ENCODE results near the gene TTC21A. TPM values are rescaled to one million over a fixed set of nuclear protein-coding genes. Genes with fewer than 3 reads are reported as not detected.

Gene TTC21A
- polyA plus RNA-seq, 1 donor from 2014 or later: 5.5 TPM

- H3K4me3 Mint-ChIP-seq: peak overlapping the region in 2 of 4 donors; percentile 74 to 88
- peaks cover 6% of the 10 kb centered on the region for H3K36me3 Mint-ChIP-seq
- H3K27ac Mint-ChIP-seq: peak overlapping the region in 1 of 3 donors; percentile 74
- no peaks in the 10 kb centered on the region for H3K9me3 Mint-ChIP-seq
- no peaks in the 10 kb centered on the region for H3K27me3 Mint-ChIP-seq
- peaks cover 40 to 52% (median 51%) of the 10 kb centered on the region in 3 donors for H3K4me1 Mint-ChIP-seq
Observed at GRCh38 chr3:39121621-39122020, 14.1 kb downstream of the TTC21A start.

DNA sequence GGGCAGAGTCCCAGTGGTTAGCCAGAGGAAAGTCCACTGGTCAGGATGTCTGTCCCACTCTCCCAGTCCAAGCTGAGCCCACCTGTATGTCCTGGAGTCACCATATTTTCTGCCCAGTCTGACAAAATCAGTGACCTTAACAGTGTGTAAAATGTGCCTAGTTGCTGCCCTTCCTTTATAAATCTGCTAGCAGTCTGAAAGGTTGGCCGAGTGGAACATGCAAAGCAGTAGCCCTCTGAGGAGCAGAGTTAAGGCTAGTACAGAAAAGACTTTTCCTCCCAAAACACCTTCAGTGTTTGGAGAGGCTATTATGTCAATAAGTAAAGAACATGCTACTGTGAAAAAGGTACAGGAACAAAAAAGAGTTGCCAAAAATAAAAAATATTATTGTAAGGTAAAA, 15.3 kb downstream of the TTC21A start:
- Mint-ChIP-seq H3K9me3 (no peaks in the 10 kb centered on the region), H3K4me3 (peak overlapping the region in 3 of 4 donors; percentile 48 to 88 (median 76)), H3K27me3 (no peaks in the 10 kb centered on the region), H3K36me3 (peaks cover 3% of the 10 kb centered on the region), H3K4me1 (peaks cover 51 to 63% (median 60%) of the 10 kb centered on the region in 3 donors), H3K27ac (peak overlapping the region in 2 of 3 donors; percentile 3 to 74)

DNA sequence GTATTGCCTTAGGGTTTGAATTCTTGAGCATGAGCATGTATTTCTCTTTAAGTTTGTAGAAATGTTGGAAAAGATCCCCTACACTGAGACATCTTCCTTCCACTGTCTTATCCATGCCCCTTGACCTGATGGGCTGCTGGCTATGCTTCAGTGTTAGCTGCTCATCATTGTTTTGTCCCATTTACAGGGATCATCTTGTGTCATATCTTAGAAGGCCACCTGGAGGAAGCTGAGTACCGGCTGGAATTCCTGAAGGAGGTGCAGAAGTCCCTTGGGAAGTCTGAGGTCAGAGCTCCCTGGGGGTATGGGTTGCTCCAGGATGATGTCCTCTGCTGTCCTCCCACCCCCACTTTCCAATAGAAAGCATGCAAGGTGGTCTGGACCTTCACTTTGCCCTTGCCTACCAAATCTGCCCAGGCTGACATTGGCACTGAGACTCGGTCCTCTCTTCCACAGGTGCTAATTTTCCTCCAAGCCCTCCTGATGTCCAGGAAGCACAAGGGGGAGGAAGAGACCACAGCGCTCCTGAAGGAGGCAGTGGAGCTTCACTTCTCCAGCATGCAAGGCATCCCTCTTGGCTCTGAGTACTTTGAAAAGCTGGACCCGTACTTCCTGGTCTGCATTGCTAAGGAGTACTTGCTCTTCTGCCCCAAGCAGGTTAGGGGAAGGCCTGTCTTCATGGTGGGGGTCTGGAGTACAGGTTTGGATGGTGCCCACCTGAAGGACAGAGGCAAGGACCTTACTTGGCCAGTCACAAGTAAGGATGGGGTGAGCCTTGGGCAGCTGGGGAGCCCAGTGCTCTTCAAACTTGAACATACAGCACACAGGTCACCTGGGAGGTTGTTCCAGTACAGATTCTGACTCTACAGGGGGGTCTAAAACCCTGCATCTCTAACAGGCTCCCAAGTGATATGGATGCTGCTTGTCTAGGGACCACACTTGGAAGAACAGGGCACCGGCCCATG, 17.7 kb downstream of the TTC21A start:
- Mint-ChIP-seq H3K36me3 (no peaks in the 10 kb centered on the region), H3K4me1 (peaks cover 56 to 64% (median 57%) of the 10 kb centered on the region in 3 donors), H3K27me3 (no peaks in the 10 kb centered on the region), H3K4me3 (no peak overlapping the region), H3K9me3 (no peaks in the 10 kb centered on the region), H3K27ac (peak overlapping the region in 1 of 3 donors; percentile 4)

- Mint-ChIP-seq H3K9me3 (no peaks in the 10 kb centered on the region), H3K4me1 (peaks cover 52 to 62% (median 55%) of the 10 kb centered on the region in 3 donors), H3K27me3 (no peaks in the 10 kb centered on the region), H3K4me3 (peak overlapping the region in 1 of 4 donors; percentile 47), H3K36me3 (peaks cover 2% of the 10 kb centered on the region), H3K27ac (peak overlapping the region in 1 of 3 donors; percentile 4)
Observed at GRCh38 chr3:39125841-39126500, 18.5 kb downstream of the TTC21A start.

GRCh38 chr3:39126532-39127071, 19.1 kb downstream of the TTC21A start:
- Mint-ChIP-seq H3K4me3 (peak overlapping the region in 1 of 4 donors; percentile 1), H3K27ac (peak overlapping the region in 1 of 3 donors; percentile 12), H3K27me3 (no peaks in the 10 kb centered on the region), H3K36me3 (peaks cover 2% of the 10 kb centered on the region), H3K9me3 (no peaks in the 10 kb centered on the region), H3K4me1 (peaks cover 46 to 56% (median 52%) of the 10 kb centered on the region in 3 donors)

GRCh38 chr3:39127269-39127907, 19.9 kb downstream of the TTC21A start:
- H3K27me3 Mint-ChIP-seq: no peaks in the 10 kb centered on the region
- H3K4me1 Mint-ChIP-seq: peaks cover 42 to 48% (median 44%) of the 10 kb centered on the region in 3 donors
- peak overlapping the region; percentile 24 to 83 (median 36) for H3K27ac Mint-ChIP-seq
- H3K4me3 Mint-ChIP-seq: peak overlapping the region in 3 of 4 donors; percentile 7 to 85 (median 56)
- no peaks in the 10 kb centered on the region for H3K9me3 Mint-ChIP-seq
- H3K36me3 Mint-ChIP-seq: peaks cover 2% of the 10 kb centered on the region

- Mint-ChIP-seq H3K36me3 (peaks cover 2% of the 10 kb centered on the region), H3K4me3 (peak overlapping the region; percentile 7 to 85 (median 40)), H3K9me3 (no peaks in the 10 kb centered on the region), H3K27ac (peak overlapping the region; percentile 24 to 83 (median 36)), H3K4me1 (peaks cover 37 to 42% (median 39%) of the 10 kb centered on the region in 3 donors), H3K27me3 (no peaks in the 10 kb centered on the region)
Observed at GRCh38 chr3:39127908-39128304, 20.4 kb downstream of the TTC21A start.

DNA sequence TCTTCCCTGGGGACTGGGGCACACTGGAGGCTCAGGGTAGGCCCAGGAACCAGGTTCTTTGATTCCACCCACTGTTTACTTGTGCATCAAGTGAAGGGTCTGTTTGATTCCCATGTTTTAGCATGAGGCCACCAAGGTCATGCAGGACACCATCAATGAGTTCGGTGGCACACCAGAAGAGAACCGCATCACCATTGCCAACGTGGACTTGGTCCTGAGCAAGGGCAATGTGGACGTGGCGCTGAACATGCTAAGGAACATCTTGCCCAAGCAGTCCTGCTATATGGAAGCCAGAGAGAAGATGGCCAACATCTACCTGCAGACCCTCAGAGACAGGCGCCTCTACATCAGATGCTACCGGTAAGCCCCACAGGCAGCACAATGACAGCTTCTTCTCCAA, 21.5 kb downstream of the TTC21A start:
- Mint-ChIP-seq H3K27ac (peak overlapping the region in 1 of 3 donors; percentile 48), H3K27me3 (no peaks in the 10 kb centered on the region), H3K4me1 (peaks cover 28 to 38% (median 30%) of the 10 kb centered on the region in 3 donors), H3K4me3 (no peak overlapping the region), H3K36me3 (peaks cover 8% of the 10 kb centered on the region), H3K9me3 (no peaks in the 10 kb centered on the region)

DNA sequence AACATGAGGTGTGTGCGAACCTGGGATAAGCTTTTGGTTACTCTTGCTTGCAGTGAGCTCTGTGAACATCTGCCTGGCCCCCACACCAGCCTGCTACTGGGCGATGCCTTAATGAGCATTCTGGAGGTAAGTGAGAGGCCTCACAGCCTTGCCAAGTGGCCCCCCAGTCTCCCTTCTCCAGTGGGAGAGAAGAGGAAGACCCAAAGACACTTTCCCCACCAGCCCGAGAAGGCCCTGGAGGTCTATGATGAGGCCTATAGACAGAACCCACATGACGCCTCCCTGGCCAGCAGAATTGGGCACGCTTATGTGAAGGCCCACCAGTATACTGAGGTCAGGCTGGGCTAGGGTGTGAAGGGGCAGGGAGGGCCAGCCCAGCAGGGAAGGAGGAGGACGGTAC, 22.5 kb downstream of the TTC21A start:
- H3K27ac Mint-ChIP-seq: peak overlapping the region in 1 of 3 donors; percentile 47

DNA sequence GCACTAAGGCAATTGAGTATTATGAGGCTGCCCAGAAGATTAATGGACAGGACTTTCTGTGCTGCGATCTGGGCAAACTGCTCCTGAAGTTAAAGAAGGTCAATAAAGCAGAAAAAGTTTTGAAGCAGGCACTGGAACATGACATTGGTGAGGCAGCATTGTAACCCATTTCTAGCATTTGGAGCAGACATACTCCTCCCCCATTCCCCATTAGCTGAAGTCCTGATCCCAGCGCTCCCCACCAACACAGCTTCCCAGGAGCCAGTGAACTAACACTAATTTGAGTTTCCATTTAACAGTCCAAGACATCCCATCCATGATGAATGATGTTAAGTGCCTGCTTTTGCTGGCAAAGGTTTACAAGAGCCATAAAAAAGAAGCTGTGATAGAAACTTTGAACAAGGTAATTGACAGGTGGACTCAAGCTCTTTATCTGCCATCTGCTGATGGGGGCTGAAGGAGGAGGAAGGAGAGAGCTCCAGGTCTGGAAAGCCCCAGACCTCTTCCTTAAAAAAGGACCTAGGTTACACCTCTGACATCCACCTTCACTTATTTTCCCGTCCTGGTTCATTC, 23.3 kb downstream of the TTC21A start:
- Mint-ChIP-seq H3K36me3 (peaks cover 9% of the 10 kb centered on the region), H3K27me3 (no peaks in the 10 kb centered on the region), H3K4me1 (peaks cover 25 to 31% (median 28%) of the 10 kb centered on the region in 3 donors), H3K4me3 (no peak overlapping the region), H3K9me3 (no peaks in the 10 kb centered on the region), H3K27ac (peak overlapping the region in 1 of 3 donors; percentile 59)

More for the DNA sequence above, 22.5 kb downstream of the TTC21A start:
- Mint-ChIP-seq H3K27me3 (no peaks in the 10 kb centered on the region), H3K4me1 (peaks cover 26 to 33% (median 28%) of the 10 kb centered on the region in 3 donors), H3K4me3 (no peak overlapping the region), H3K9me3 (no peaks in the 10 kb centered on the region), H3K36me3 (peaks cover 9% of the 10 kb centered on the region)

DNA sequence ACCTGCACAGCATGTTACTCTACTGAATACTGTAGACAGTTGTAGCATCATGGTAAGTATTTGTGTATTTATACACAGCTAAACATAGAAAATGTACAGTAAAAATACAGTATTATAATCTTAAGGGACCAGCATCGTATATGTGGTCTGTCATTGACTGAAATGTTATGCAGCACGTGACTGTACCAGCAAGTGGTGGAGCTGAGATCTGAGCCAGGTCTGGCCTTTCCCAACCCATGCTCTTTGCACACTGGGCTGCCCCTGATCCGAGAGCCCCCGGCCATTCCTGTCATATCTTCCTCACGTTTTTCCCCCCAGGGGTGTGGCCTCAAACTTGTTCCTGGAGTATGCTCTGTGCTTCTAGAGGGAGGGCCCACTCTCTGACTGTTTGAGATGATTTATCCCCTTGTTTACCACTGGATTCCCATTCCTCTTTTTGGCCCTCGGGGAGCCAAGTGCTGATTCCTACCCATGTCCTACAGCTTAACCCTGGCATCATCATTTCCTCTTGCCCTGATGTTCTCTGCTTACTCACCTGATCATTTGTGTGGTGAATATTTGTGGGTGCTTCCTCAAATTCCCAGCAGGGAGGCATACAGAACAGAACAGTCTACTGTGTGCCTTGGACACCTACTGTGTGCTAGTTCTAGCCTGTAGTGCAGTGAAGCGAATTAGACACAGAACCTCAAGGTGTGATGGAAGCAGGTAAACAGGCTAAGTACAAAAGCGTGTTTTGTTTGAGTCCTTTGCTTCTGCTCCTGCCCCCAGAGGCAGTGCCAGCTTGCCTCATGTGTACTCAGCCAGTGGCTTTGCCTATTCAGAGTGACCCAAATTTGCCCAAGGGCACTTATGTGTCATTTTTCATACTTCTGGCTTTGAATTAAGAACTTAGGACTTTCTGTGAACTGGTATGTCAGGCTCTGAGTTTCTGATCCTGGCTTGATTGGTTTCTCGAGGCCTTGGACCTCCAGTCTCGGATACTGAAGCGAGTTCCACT, 24.9 kb downstream of the TTC21A start:
- H3K9me3 Mint-ChIP-seq: no peaks in the 10 kb centered on the region
- H3K27me3 Mint-ChIP-seq: no peaks in the 10 kb centered on the region
- H3K36me3 Mint-ChIP-seq: peaks cover 9% of the 10 kb centered on the region
- peaks cover 11 to 16% (median 16%) of the 10 kb centered on the region in 3 donors for H3K4me1 Mint-ChIP-seq
- peak overlapping the region in 1 of 3 donors; percentile 35 for H3K27ac Mint-ChIP-seq
- no peak overlapping the region for H3K4me3 Mint-ChIP-seq

DNA sequence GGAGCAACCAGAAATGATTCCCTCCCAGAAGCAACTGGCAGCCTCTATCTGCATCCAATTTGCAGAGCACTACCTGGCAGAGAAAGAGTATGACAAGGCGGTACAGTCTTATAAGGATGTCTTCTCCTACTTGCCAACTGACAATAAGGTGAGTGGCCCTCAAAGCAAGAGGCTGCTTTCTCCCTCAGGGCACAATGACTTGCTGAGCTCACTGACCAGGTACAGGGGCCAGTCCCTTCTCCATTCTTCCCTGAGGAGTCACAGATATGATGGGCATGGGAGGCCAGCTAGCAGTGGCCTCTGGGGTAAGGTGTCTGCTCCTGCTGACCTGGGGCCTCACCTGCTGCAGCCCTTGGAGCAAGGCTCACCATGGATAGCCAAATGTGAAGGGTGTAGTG, 25.6 kb downstream of the TTC21A start:
- H3K4me3 Mint-ChIP-seq: no peak overlapping the region
- no peaks in the 10 kb centered on the region for H3K9me3 Mint-ChIP-seq
- H3K27me3 Mint-ChIP-seq: no peaks in the 10 kb centered on the region
- H3K36me3 Mint-ChIP-seq: peaks cover 9% of the 10 kb centered on the region
- peak overlapping the region in 1 of 3 donors; percentile 43 for H3K27ac Mint-ChIP-seq
- H3K4me1 Mint-ChIP-seq: peaks cover 4 to 14% (median 10%) of the 10 kb centered on the region in 3 donors

GRCh38 chr3:39133822-39134221, 26.3 kb downstream of the TTC21A start:
- Mint-ChIP-seq H3K36me3 (peaks cover 11% of the 10 kb centered on the region), H3K27me3 (no peaks in the 10 kb centered on the region), H3K4me1 (peaks cover 2 to 9% (median 7%) of the 10 kb centered on the region in 3 donors), H3K4me3 (no peak overlapping the region), H3K9me3 (no peaks in the 10 kb centered on the region), H3K27ac (peak overlapping the region in 1 of 3 donors; percentile 43)
